H9 (cell line): ENCODE data around the gene HTR7. TPM values are rescaled to one million over a fixed set of nuclear protein-coding genes. Genes with fewer than 3 reads are reported as not detected.

Source experiments
- DNase-seq: peaks from one replicate; pipeline ENCODE4 v3.0.0-alpha.2; 2017
- H2AFZ ChIP-seq: one replicate; pipeline ENCODE4 v1.6.1; 2013; ENCODE audit warnings: mild to moderate bottlenecking, low read length, control low read depth, moderate library complexity
- H2AK5ac ChIP-seq: 2 replicates; pipeline ENCODE4 v1.6.1; 2013; ENCODE audit warnings: low read length, control low read depth, mixed read lengths; ENCODE audit not compliant: insufficient read length
- H2BK120ac ChIP-seq: one replicate; pipeline ENCODE4 v1.6.1; 2013; ENCODE audit warnings: low read depth, mild to moderate bottlenecking, low read length, control low read depth, inconsistent platforms; ENCODE audit not compliant: poor library complexity, severe bottlenecking
- H2BK12ac ChIP-seq: 2 replicates; pipeline ENCODE4 v1.6.1; 2013; ENCODE audit warnings: low read length, control low read depth, mixed read lengths, low read depth; ENCODE audit not compliant: insufficient read length
- H2BK15ac ChIP-seq: 2 replicates; pipeline ENCODE4 v1.6.1; 2013; ENCODE audit warnings: low read depth, low read length, control low read depth
- H2BK20ac ChIP-seq: one replicate; pipeline ENCODE4 v1.6.1; 2013; ENCODE audit warnings: low read depth, mild to moderate bottlenecking, low read length, control low read depth, inconsistent platforms; ENCODE audit not compliant: poor library complexity, severe bottlenecking
- H2BK5ac ChIP-seq: 2 replicates; pipeline ENCODE4 v1.6.1; 2013; ENCODE audit warnings: low read length, control low read depth, mixed read lengths; ENCODE audit not compliant: insufficient read length
- H3K14ac ChIP-seq: 2 replicates; pipeline ENCODE4 v1.6.1; 2013; ENCODE audit warnings: low read length, control low read depth; ENCODE audit not compliant: insufficient read depth
- H3K18ac ChIP-seq: 2 replicates; pipeline ENCODE4 v1.6.1; 2013; ENCODE audit warnings: low read depth, mild to moderate bottlenecking, mixed read lengths, low read length, control low read depth; ENCODE audit not compliant: insufficient read length
- H3K23ac ChIP-seq: 2 replicates; pipeline ENCODE4 v1.6.1; 2013; ENCODE audit warnings: low read length, control low read depth, mixed read lengths, low read depth; ENCODE audit not compliant: insufficient read length
- H3K23me2 ChIP-seq: 2 replicates; pipeline ENCODE4 v1.6.1; 2013; ENCODE audit warnings: low read depth, mild to moderate bottlenecking, mixed read lengths, low read length, control low read depth; ENCODE audit not compliant: insufficient read length, poor library complexity, severe bottlenecking
- H3K27ac ChIP-seq: 2 replicates; pipeline ENCODE4 v1.5.1; 2013; ENCODE audit warnings: low read length, control low read depth, mixed read lengths, low read depth; ENCODE audit not compliant: insufficient read length
- H3K27me3 ChIP-seq: 2 replicates; pipeline ENCODE4 v1.6.1; 2013; ENCODE audit warnings: low read length, control low read depth, inconsistent platforms; ENCODE audit not compliant: insufficient read depth
- H3K4ac ChIP-seq: 2 replicates; pipeline ENCODE4 v1.6.1; 2013; ENCODE audit warnings: low read depth, mild to moderate bottlenecking, control low read depth, inconsistent platforms, low read length, moderate library complexity
- H3K4me1 ChIP-seq: 2 replicates; pipeline ENCODE4 v1.6.1; 2013; ENCODE audit warnings: low read length, control low read depth, inconsistent platforms; ENCODE audit not compliant: insufficient read depth
- H3K4me2 ChIP-seq: 2 replicates; pipeline ENCODE4 v1.6.1; 2013; ENCODE audit warnings: low read length, control low read depth, mixed read lengths; ENCODE audit not compliant: insufficient read length, insufficient read depth
- H3K56ac ChIP-seq: 2 replicates; pipeline ENCODE4 v1.6.1; 2013; ENCODE audit warnings: low read depth, mild to moderate bottlenecking, mixed read lengths, low read length, control low read depth; ENCODE audit not compliant: insufficient read length
- H3K79me1 ChIP-seq: 2 replicates; pipeline ENCODE4 v1.6.1; 2013; ENCODE audit warnings: low read depth, mild to moderate bottlenecking, moderate library complexity, low read length, control low read depth, inconsistent platforms; ENCODE audit not compliant: insufficient read depth, poor library complexity, severe bottlenecking
- H3K79me2 ChIP-seq: 2 replicates; pipeline ENCODE4 v1.6.1; 2013; ENCODE audit warnings: low read length, control low read depth, inconsistent platforms; ENCODE audit not compliant: insufficient read depth
- H3K9ac ChIP-seq: 2 replicates; pipeline ENCODE4 v1.6.1; 2013; ENCODE audit warnings: low read length, control low read depth, mixed read lengths; ENCODE audit not compliant: insufficient read length; ENCODE audit errors: extremely low read depth
- H3K9me3 ChIP-seq: one replicate; pipeline ENCODE4 v1.6.1; 2013; ENCODE audit warnings: low read depth, low read length, inconsistent platforms; ENCODE audit not compliant: control insufficient read depth
- H3T11ph ChIP-seq: one replicate; pipeline ENCODE4 v1.6.1; 2013; ENCODE audit warnings: mild to moderate bottlenecking, low read length, control low read depth, inconsistent platforms
- H4K20me1 ChIP-seq: one replicate; pipeline ENCODE4 v1.6.1; 2013; ENCODE audit not compliant: control insufficient read depth, insufficient read length, insufficient read depth
- H4K5ac ChIP-seq: 2 replicates; pipeline ENCODE4 v1.6.1; 2013; ENCODE audit warnings: low read depth, mild to moderate bottlenecking, mixed read lengths, low read length, control low read depth; ENCODE audit not compliant: insufficient read length
- H4K8ac ChIP-seq: replicated peaks from 2 replicates; pipeline ENCODE4 v1.6.1; 2013; ENCODE audit warnings: low read length, control low read depth, mixed read lengths, low read depth; ENCODE audit not compliant: insufficient read length
- H4K91ac ChIP-seq: 2 replicates; pipeline ENCODE4 v1.6.1; 2013; ENCODE audit warnings: low read depth, mild to moderate bottlenecking, moderate library complexity, mixed read lengths, low read length, control low read depth; ENCODE audit not compliant: insufficient read length
- H3K27ac Mint-ChIP-seq, 3 experiments: 2 replicates in 2 of 3; 3 replicates in 1 of 3; pipeline ENCODE4 v1.8.0; 2020 to 2021; ENCODE audit warnings: mixed read lengths in 3 of 3, mild to moderate bottlenecking in 1 of 3, moderate library complexity in 1 of 3
- H3K27me3 Mint-ChIP-seq: 2 replicates; pipeline ENCODE4 v1.8.0; 2021; ENCODE audit warnings: low read depth, mild to moderate bottlenecking, moderate library complexity, mixed read lengths
- H3K36me3 Mint-ChIP-seq, 3 experiments: 2 replicates in 2 of 3; 3 replicates in 1 of 3; pipeline ENCODE4 v1.8.0; 2020 to 2021; ENCODE audit warnings: low read depth in 3 of 3, mixed read lengths in 3 of 3; ENCODE audit not compliant: insufficient read depth in 1 of 3
- H3K4me1 Mint-ChIP-seq, 2 experiments: 2 replicates each; pipeline ENCODE4 v1.8.0; 2020; ENCODE audit warnings: mixed read lengths in 2 of 2
- H3K4me3 Mint-ChIP-seq, 2 experiments: 2 replicates in 1 of 2; 3 replicates in 1 of 2; pipeline ENCODE4 v1.8.0; 2020 to 2021; ENCODE audit warnings: mild to moderate bottlenecking in 2 of 2, mixed read lengths in 2 of 2, moderate library complexity in 1 of 2
- H3K9me3 Mint-ChIP-seq, 2 experiments: 2 replicates in 1 of 2; 3 replicates in 1 of 2; pipeline ENCODE4 v1.8.0; 2020; ENCODE audit warnings: mild to moderate bottlenecking in 2 of 2, mixed read lengths in 2 of 2, moderate library complexity in 1 of 2
- WGBS: extraction: QIAGEN DNeasy Blood & Tissue Kit; methylation state at CpG from one replicate; pipeline ENCODE4 v1.1.7; 2013; ENCODE audit warnings: missing lambda C conversion rate, low lambda C conversion rate, mixed read lengths; ENCODE audit not compliant: insufficient read length; ENCODE audit errors: extremely low coverage; 5-methylcytosine and 5-hydroxymethylcytosine counted together
- total RNA-seq: library from RNA; stranded (reverse); gene quantifications from 2 replicates; pipeline ENCODE4 v1.2.1, GENCODE V29; 2021
- TF ChIP-seq, protein P1 (sequence below): fragments of 200-600 bp; sonication (generic); conservative IDR thresholded peaks from 3 replicates; pipeline ENCODE4 v1.8.0; 2021; ENCODE audit warnings: antibody characterized with exemption, mild to moderate bottlenecking

HTR7 gene
- total RNA-seq, 1 experiment from 2014 or later: 21.3 TPM

DNA sequence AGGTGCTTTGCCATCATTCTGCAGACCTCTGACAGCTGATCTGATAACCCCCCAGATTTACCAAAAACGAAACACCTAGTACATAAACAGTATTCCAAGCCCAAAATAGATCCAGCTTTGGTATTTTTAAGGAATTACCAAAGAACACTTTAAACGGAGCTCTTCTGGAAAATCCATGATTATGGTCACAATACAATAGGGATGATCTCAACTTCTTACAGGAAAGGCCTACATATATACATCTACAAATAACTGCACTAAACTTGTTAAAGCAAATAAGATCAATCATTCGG is 69.7 kb downstream of the HTR7 start:
- no peak overlapping the region for H3T11ph ChIP-seq
- H3K79me2 ChIP-seq: no peaks in the 10 kb centered on the region
- H3K56ac ChIP-seq: no peak overlapping the region
- no CpG with 5 or more reads among the region's 3 CpGs for WGBS
- Mint-ChIP-seq H3K27ac (no peak overlapping the region), H3K4me1 (peaks cover 0 to 63% of the 10 kb centered on the region in 2 experiments; a peak in 3 of 4 replicates), H3K36me3 (no peaks in the 10 kb centered on the region; a peak in 1 of 7 replicates), H3K9me3 (no peaks in the 10 kb centered on the region), H3K4me3 (no peak overlapping the region), H3K27me3 (no peaks in the 10 kb centered on the region)
- no peak overlapping the region for H2BK20ac ChIP-seq
- H3K18ac ChIP-seq: no peak overlapping the region
- H3K14ac ChIP-seq: no peak overlapping the region
- H3K9me3 ChIP-seq: no peaks in the 10 kb centered on the region
- no peaks in the 10 kb centered on the region for H3K23me2 ChIP-seq
- H3K79me1 ChIP-seq: no peaks in the 10 kb centered on the region
- H3K23ac ChIP-seq: no peak overlapping the region
- H4K91ac ChIP-seq: no peak overlapping the region
- no peak overlapping the region for H3K27ac ChIP-seq
- no peaks in the 10 kb centered on the region for H4K20me1 ChIP-seq
- H2BK120ac ChIP-seq: no peak overlapping the region
- no peak overlapping the region for H2BK12ac ChIP-seq
- no peak overlapping the region for H2BK15ac ChIP-seq
- H3K4ac ChIP-seq: no peak overlapping the region
- H3K4me1 ChIP-seq: 0 out of 2 replicates have a peak, but pooled peaks cover 2% of the 10 kb centered on the region
- H3K9ac ChIP-seq: no peak overlapping the region
- H2AK5ac ChIP-seq: no peak overlapping the region
- H2BK5ac ChIP-seq: no peak overlapping the region
- no peak overlapping the region for H4K5ac ChIP-seq
- DNase-seq: no peak
- TF ChIP-seq, protein P1, sequence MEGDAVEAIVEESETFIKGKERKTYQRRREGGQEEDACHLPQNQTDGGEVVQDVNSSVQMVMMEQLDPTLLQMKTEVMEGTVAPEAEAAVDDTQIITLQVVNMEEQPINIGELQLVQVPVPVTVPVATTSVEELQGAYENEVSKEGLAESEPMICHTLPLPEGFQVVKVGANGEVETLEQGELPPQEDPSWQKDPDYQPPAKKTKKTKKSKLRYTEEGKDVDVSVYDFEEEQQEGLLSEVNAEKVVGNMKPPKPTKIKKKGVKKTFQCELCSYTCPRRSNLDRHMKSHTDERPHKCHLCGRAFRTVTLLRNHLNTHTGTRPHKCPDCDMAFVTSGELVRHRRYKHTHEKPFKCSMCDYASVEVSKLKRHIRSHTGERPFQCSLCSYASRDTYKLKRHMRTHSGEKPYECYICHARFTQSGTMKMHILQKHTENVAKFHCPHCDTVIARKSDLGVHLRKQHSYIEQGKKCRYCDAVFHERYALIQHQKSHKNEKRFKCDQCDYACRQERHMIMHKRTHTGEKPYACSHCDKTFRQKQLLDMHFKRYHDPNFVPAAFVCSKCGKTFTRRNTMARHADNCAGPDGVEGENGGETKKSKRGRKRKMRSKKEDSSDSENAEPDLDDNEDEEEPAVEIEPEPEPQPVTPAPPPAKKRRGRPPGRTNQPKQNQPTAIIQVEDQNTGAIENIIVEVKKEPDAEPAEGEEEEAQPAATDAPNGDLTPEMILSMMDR: no peak; the same call in 2 of the 3 replicates
- H3K27me3 ChIP-seq: no peaks in the 10 kb centered on the region
- H2AFZ ChIP-seq: no peak overlapping the region
- no peak overlapping the region for H4K8ac ChIP-seq
- no peak overlapping the region for H3K4me2 ChIP-seq
